H9 (cell line): ENCODE results near the gene AHDC1. TPM values are rescaled to one million over a fixed set of nuclear protein-coding genes. Genes with fewer than 3 reads are reported as not detected.

Experiments used
- DNase-seq: peaks from one replicate; pipeline ENCODE4 v3.0.0-alpha.2; 2017
- H2AFZ ChIP-seq: one replicate; pipeline ENCODE4 v1.6.1; 2013; ENCODE audit warnings: mild to moderate bottlenecking, low read length, control low read depth, moderate library complexity
- H2AK5ac ChIP-seq: 2 replicates; pipeline ENCODE4 v1.6.1; 2013; ENCODE audit warnings: low read length, control low read depth, mixed read lengths; ENCODE audit not compliant: insufficient read length
- H2BK120ac ChIP-seq: one replicate; pipeline ENCODE4 v1.6.1; 2013; ENCODE audit warnings: low read depth, mild to moderate bottlenecking, low read length, control low read depth, inconsistent platforms; ENCODE audit not compliant: poor library complexity, severe bottlenecking
- H2BK12ac ChIP-seq: 2 replicates; pipeline ENCODE4 v1.6.1; 2013; ENCODE audit warnings: low read length, control low read depth, mixed read lengths, low read depth; ENCODE audit not compliant: insufficient read length
- H2BK15ac ChIP-seq: 2 replicates; pipeline ENCODE4 v1.6.1; 2013; ENCODE audit warnings: low read depth, low read length, control low read depth
- H2BK20ac ChIP-seq: one replicate; pipeline ENCODE4 v1.6.1; 2013; ENCODE audit warnings: low read depth, mild to moderate bottlenecking, low read length, control low read depth, inconsistent platforms; ENCODE audit not compliant: poor library complexity, severe bottlenecking
- H2BK5ac ChIP-seq: 2 replicates; pipeline ENCODE4 v1.6.1; 2013; ENCODE audit warnings: low read length, control low read depth, mixed read lengths; ENCODE audit not compliant: insufficient read length
- H3K14ac ChIP-seq: 2 replicates; pipeline ENCODE4 v1.6.1; 2013; ENCODE audit warnings: low read length, control low read depth; ENCODE audit not compliant: insufficient read depth
- H3K18ac ChIP-seq: 2 replicates; pipeline ENCODE4 v1.6.1; 2013; ENCODE audit warnings: low read depth, mild to moderate bottlenecking, mixed read lengths, low read length, control low read depth; ENCODE audit not compliant: insufficient read length
- H3K23ac ChIP-seq: 2 replicates; pipeline ENCODE4 v1.6.1; 2013; ENCODE audit warnings: low read length, control low read depth, mixed read lengths, low read depth; ENCODE audit not compliant: insufficient read length
- H3K23me2 ChIP-seq: 2 replicates; pipeline ENCODE4 v1.6.1; 2013; ENCODE audit warnings: low read depth, mild to moderate bottlenecking, mixed read lengths, low read length, control low read depth; ENCODE audit not compliant: insufficient read length, poor library complexity, severe bottlenecking
- H3K27ac ChIP-seq: 2 replicates; pipeline ENCODE4 v1.5.1; 2013; ENCODE audit warnings: low read length, control low read depth, mixed read lengths, low read depth; ENCODE audit not compliant: insufficient read length
- H3K27me3 ChIP-seq: 2 replicates; pipeline ENCODE4 v1.6.1; 2013; ENCODE audit warnings: low read length, control low read depth, inconsistent platforms; ENCODE audit not compliant: insufficient read depth
- H3K4ac ChIP-seq: 2 replicates; pipeline ENCODE4 v1.6.1; 2013; ENCODE audit warnings: low read depth, mild to moderate bottlenecking, control low read depth, inconsistent platforms, low read length, moderate library complexity
- H3K4me1 ChIP-seq: 2 replicates; pipeline ENCODE4 v1.6.1; 2013; ENCODE audit warnings: low read length, control low read depth, inconsistent platforms; ENCODE audit not compliant: insufficient read depth
- H3K4me2 ChIP-seq: 2 replicates; pipeline ENCODE4 v1.6.1; 2013; ENCODE audit warnings: low read length, control low read depth, mixed read lengths; ENCODE audit not compliant: insufficient read length, insufficient read depth
- H3K56ac ChIP-seq: 2 replicates; pipeline ENCODE4 v1.6.1; 2013; ENCODE audit warnings: low read depth, mild to moderate bottlenecking, mixed read lengths, low read length, control low read depth; ENCODE audit not compliant: insufficient read length
- H3K79me1 ChIP-seq: 2 replicates; pipeline ENCODE4 v1.6.1; 2013; ENCODE audit warnings: low read depth, mild to moderate bottlenecking, moderate library complexity, low read length, control low read depth, inconsistent platforms; ENCODE audit not compliant: insufficient read depth, poor library complexity, severe bottlenecking
- H3K79me2 ChIP-seq: 2 replicates; pipeline ENCODE4 v1.6.1; 2013; ENCODE audit warnings: low read length, control low read depth, inconsistent platforms; ENCODE audit not compliant: insufficient read depth
- H3K9ac ChIP-seq: 2 replicates; pipeline ENCODE4 v1.6.1; 2013; ENCODE audit warnings: low read length, control low read depth, mixed read lengths; ENCODE audit not compliant: insufficient read length; ENCODE audit errors: extremely low read depth
- H3K9me3 ChIP-seq: one replicate; pipeline ENCODE4 v1.6.1; 2013; ENCODE audit warnings: low read depth, low read length, inconsistent platforms; ENCODE audit not compliant: control insufficient read depth
- H3T11ph ChIP-seq: one replicate; pipeline ENCODE4 v1.6.1; 2013; ENCODE audit warnings: mild to moderate bottlenecking, low read length, control low read depth, inconsistent platforms
- H4K20me1 ChIP-seq: one replicate; pipeline ENCODE4 v1.6.1; 2013; ENCODE audit not compliant: control insufficient read depth, insufficient read length, insufficient read depth
- H4K5ac ChIP-seq: 2 replicates; pipeline ENCODE4 v1.6.1; 2013; ENCODE audit warnings: low read depth, mild to moderate bottlenecking, mixed read lengths, low read length, control low read depth; ENCODE audit not compliant: insufficient read length
- H4K8ac ChIP-seq: replicated peaks from 2 replicates; pipeline ENCODE4 v1.6.1; 2013; ENCODE audit warnings: low read length, control low read depth, mixed read lengths, low read depth; ENCODE audit not compliant: insufficient read length
- H4K91ac ChIP-seq: 2 replicates; pipeline ENCODE4 v1.6.1; 2013; ENCODE audit warnings: low read depth, mild to moderate bottlenecking, moderate library complexity, mixed read lengths, low read length, control low read depth; ENCODE audit not compliant: insufficient read length
- H3K27ac Mint-ChIP-seq, 3 experiments: 2 replicates in 2 of 3; 3 replicates in 1 of 3; pipeline ENCODE4 v1.8.0; 2020 to 2021; ENCODE audit warnings: mixed read lengths in 3 of 3, mild to moderate bottlenecking in 1 of 3, moderate library complexity in 1 of 3
- H3K27me3 Mint-ChIP-seq: 2 replicates; pipeline ENCODE4 v1.8.0; 2021; ENCODE audit warnings: low read depth, mild to moderate bottlenecking, moderate library complexity, mixed read lengths
- H3K36me3 Mint-ChIP-seq, 3 experiments: 2 replicates in 2 of 3; 3 replicates in 1 of 3; pipeline ENCODE4 v1.8.0; 2020 to 2021; ENCODE audit warnings: low read depth in 3 of 3, mixed read lengths in 3 of 3; ENCODE audit not compliant: insufficient read depth in 1 of 3
- H3K4me1 Mint-ChIP-seq, 2 experiments: 2 replicates each; pipeline ENCODE4 v1.8.0; 2020; ENCODE audit warnings: mixed read lengths in 2 of 2
- H3K4me3 Mint-ChIP-seq, 2 experiments: 2 replicates in 1 of 2; 3 replicates in 1 of 2; pipeline ENCODE4 v1.8.0; 2020 to 2021; ENCODE audit warnings: mild to moderate bottlenecking in 2 of 2, mixed read lengths in 2 of 2, moderate library complexity in 1 of 2
- H3K9me3 Mint-ChIP-seq, 2 experiments: 2 replicates in 1 of 2; 3 replicates in 1 of 2; pipeline ENCODE4 v1.8.0; 2020; ENCODE audit warnings: mild to moderate bottlenecking in 2 of 2, mixed read lengths in 2 of 2, moderate library complexity in 1 of 2
- CTCF ChIP-seq: fragments of 200-600 bp; sonication (generic); conservative IDR thresholded peaks from 3 replicates; pipeline ENCODE4 v1.8.0; 2021; ENCODE audit warnings: antibody characterized with exemption, mild to moderate bottlenecking
- WGBS: extraction: QIAGEN DNeasy Blood & Tissue Kit; methylation state at CpG from one replicate; pipeline ENCODE4 v1.1.7; 2013; ENCODE audit warnings: missing lambda C conversion rate, low lambda C conversion rate, mixed read lengths; ENCODE audit not compliant: insufficient read length; ENCODE audit errors: extremely low coverage; 5-methylcytosine and 5-hydroxymethylcytosine counted together
- total RNA-seq: library from RNA; stranded (reverse); gene quantifications from 2 replicates; pipeline ENCODE4 v1.2.1, GENCODE V29; 2021

The AHDC1 gene
- total RNA-seq, 1 experiment from 2014 or later, result 29.4 TPM

- H3K4me1 ChIP-seq, result peaks cover 25% of the 10 kb centered on the region
- H4K20me1 ChIP-seq, result peaks cover 6% of the 10 kb centered on the region
- H3K79me2 ChIP-seq, result peaks cover 21% of the 10 kb centered on the region; the same call in 1 of the 2 replicates
- no peak overlapping the region for H4K91ac ChIP-seq
- H3K9ac ChIP-seq, result no peak overlapping the region
- no peaks in the 10 kb centered on the region for H3K9me3 Mint-ChIP-seq
- no peak overlapping the region for H2BK15ac ChIP-seq
- H3K4me3 Mint-ChIP-seq, result no peak overlapping the region
- H3K4me2 ChIP-seq, result no peak overlapping the region
- no peak overlapping the region for H4K5ac ChIP-seq
- no peaks in the 10 kb centered on the region for H3K9me3 ChIP-seq
- H3K27me3 ChIP-seq, result no peaks in the 10 kb centered on the region
- peaks cover 36 to 40% of the 10 kb centered on the region in 2 experiments for H3K4me1 Mint-ChIP-seq
- DNase-seq, result no peak
- H3K23me2 ChIP-seq, result no peaks in the 10 kb centered on the region
- H2BK20ac ChIP-seq, result no peak overlapping the region
- no peak overlapping the region for H2BK5ac ChIP-seq
- no peak overlapping the region for H3K18ac ChIP-seq
- TF ChIP-seq CTCF, result no peak
- no peaks in the 10 kb centered on the region for H3K36me3 Mint-ChIP-seq
- H2AK5ac ChIP-seq, result no peak overlapping the region
- H3K79me1 ChIP-seq, result no peaks in the 10 kb centered on the region
- no peak overlapping the region for H3K14ac ChIP-seq
- no CpG with 5 or more reads among the region's 9 CpGs for whole genome bisulfite sequencing
- H2BK12ac ChIP-seq, result no peak overlapping the region
- no peak overlapping the region for H3T11ph ChIP-seq
- no peak overlapping the region for H2BK120ac ChIP-seq
- no peak overlapping the region for H3K27ac Mint-ChIP-seq
- H3K56ac ChIP-seq, result no peak overlapping the region
- H2AFZ ChIP-seq, result no peak overlapping the region
- H3K27ac ChIP-seq, result no peak overlapping the region
- H4K8ac ChIP-seq, result no peak overlapping the region
- no peak overlapping the region for H3K4ac ChIP-seq
- H3K27me3 Mint-ChIP-seq, result no peaks in the 10 kb centered on the region
- no peak overlapping the region for H3K23ac ChIP-seq
These were observed 7.7 kb downstream of the AHDC1 start for GRCh38 chr1:27596261-27596660.
